HG03378 (cell line): ENCODE measurements around the gene SLCO3A1.

Experiments
- ATAC-seq: cut with Tn5 transposase; IDR thresholded peaks from one replicate; pipeline ENCODE4 v1.9.1; 2021; ENCODE audit warnings: mild to moderate bottlenecking, moderate library complexity; ENCODE audit not compliant: unreplicated experiment

Gene SLCO3A1

GRCh38 chr15:92118936-92119325, 265.4 kb downstream of the SLCO3A1 start:
- ATAC-seq, result no peak

GRCh38 chr15:92120094-92120795, 266.7 kb downstream of the SLCO3A1 start:
- ATAC-seq, result no peak

DNA sequence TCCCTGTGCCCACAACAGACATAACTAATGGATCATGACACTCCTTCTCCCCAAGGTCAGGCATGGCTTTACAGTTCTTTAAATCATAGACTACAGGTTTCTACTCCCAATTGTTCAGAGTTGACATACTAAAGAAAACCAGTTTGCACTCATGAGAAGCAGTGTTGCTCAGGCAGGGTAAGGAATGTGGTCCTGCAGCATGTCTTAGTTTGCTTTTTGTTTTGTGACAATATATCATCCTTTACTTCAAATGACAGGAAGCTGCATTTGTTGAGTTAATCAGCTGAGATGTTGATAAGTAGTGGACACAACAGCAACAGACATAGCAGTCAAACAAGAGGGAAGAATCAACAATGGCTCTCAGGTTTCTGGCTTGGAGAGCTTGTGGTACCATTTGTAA, 267.5 kb downstream of the SLCO3A1 start:
- ATAC-seq, result no peak

DNA sequence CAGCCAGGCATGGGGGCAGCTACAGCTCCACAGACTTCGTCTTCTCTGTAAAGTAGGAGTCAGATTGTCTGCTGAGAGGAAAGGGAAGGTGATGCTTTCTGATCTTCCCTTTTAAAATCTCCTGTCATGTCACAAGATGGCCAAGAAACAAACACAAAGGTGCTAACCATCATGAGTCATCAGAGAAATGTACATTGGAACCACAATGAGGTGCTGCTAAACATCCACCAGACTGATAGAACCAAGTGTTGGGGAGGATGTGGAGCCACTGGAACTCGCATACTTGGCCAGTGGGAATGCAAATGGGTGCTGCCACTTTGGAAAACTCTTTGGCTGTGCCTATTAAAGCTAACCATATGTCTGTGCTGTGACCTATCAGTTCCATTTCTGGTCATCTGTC, 268.8 kb downstream of the SLCO3A1 start:
- ATAC-seq, result no peak

DNA sequence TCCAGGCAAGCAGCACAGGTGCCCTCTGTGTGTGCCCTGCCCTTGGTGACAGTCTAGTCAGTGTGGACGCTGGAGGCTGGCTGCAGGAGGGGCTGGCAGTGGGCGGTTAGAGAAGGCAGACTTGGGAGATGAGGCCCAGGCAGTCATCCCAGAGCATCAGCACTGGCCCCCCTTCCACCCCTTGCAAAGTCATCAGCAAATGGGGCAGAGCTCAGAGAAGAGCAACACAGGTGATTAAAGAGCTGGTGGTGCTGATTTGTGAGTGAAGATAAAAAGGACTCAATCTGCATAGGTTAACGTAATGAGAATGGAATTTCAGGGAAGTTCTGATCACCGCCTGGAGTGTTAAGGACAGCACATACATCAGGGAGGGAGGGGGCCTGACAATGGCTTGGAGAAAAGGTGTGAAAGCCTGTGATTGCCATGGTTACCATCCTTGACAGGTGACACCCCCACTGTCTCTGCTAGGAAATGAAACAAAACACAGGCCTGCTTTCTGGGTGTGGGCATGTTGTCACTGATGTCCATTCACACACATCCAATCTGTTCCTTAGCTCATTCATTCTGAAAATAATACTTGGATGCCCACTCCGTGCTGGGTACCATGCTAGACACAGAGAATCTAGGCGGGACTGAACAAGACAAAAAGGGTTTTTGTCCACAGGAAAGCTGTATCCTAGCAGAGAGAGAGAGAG, 270.6 kb downstream of the SLCO3A1 start:
- no peak for ATAC-seq

GRCh38 chr15:92124657-92125010, 271.1 kb downstream of the SLCO3A1 start:
- ATAC-seq, result no peak

DNA sequence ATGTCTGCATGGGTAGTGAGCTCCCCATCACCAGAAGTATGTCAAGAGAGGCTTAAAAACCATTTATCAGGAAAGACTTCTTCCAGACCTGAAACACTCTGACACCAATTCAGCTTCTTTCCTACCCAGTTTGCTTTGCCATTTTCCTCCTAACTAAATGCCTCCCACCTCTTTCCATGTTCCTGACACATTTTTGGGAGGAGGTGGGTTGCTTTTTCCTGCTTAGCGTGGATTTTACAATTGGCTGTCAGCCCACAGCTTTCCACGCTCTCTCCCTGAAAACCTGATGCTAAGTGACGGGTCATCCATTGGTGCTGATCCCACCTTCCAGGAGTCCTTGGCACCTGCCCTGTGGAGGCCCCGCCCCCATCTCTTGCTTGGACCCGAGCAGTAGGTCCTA, 275.3 kb downstream of the SLCO3A1 start:
- ATAC-seq, result no peak

DNA sequence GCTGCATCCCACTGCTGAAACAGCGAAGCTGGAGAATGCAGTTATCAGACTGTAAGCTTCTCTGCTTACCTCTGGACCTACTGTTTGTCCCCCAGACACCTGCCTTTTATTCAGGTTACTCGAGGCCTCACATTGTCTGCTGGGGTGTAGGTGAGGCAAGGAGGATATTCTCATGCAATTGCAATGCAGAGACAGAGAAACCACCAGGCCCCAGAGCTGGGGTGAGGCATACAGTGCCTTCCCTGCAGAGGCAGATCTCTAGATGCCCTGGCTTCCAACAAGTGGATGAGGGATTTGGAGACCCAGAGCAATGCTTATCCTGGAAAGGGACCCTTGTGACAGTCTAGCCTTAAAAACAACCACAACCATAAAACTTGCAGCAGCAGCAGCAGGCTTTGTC, 276.7 kb downstream of the SLCO3A1 start:
- no peak for ATAC-seq

DNA sequence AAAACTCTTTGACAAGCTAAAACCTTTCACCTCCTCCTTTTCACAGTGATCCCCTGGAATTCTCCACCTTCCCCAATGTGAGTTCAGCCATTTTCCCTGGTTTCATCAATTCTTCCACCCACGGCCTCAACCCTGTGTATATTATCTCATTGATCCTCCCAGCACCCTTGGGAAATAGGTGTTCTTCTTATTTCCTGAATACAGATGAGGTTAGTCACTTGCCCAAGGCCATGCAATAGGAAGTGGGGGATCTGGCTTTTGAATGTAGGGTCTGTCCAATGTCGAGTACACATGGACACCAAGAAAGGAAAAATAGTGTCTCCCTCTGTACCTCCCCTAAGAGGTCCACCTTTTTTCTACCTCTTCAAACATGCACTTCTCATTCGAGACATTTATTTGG, 277.4 kb downstream of the SLCO3A1 start:
- ATAC-seq, result no peak

GRCh38 chr15:92132982-92133755, 279.7 kb downstream of the SLCO3A1 start:
- no peak for ATAC-seq

DNA sequence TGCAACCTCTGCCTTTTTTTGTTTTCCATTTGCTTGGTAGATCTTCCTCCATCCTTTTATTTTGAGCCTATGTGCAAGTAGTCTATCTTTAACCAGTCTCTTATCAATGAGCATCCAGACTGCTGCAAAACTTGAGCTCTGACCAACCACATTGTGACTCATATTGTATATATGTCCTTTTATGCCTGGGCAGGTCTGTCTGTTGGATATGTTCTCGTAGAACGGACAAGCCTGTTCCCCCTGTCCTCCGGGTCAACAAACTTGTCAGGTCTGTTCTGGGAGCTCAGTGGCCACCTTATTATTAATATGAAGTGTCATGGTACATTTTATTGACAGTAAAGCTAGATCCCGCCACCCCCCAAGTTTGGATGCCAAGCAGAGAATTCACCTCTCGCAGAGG, 287.3 kb downstream of the SLCO3A1 start:
- no peak for ATAC-seq

DNA sequence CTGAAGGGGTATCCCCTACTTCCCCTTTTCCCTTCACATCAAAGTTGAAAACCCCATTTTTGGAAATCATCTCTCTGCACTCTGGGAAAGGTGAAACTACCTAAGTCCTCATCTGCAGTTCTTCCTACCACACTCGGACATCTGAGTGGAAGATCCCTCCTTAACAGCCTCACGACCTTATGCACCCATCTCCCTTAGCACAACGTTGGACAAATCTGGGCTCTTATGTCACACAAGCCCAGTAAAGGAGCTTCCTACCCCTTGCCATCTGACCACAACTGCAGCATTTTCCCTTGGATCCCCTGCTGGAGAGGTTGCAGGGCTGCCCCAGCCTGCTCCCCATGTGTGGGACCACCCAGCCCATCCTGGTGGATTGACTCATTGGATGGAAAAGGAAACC, 288.1 kb downstream of the SLCO3A1 start:
- ATAC-seq, result no peak

DNA sequence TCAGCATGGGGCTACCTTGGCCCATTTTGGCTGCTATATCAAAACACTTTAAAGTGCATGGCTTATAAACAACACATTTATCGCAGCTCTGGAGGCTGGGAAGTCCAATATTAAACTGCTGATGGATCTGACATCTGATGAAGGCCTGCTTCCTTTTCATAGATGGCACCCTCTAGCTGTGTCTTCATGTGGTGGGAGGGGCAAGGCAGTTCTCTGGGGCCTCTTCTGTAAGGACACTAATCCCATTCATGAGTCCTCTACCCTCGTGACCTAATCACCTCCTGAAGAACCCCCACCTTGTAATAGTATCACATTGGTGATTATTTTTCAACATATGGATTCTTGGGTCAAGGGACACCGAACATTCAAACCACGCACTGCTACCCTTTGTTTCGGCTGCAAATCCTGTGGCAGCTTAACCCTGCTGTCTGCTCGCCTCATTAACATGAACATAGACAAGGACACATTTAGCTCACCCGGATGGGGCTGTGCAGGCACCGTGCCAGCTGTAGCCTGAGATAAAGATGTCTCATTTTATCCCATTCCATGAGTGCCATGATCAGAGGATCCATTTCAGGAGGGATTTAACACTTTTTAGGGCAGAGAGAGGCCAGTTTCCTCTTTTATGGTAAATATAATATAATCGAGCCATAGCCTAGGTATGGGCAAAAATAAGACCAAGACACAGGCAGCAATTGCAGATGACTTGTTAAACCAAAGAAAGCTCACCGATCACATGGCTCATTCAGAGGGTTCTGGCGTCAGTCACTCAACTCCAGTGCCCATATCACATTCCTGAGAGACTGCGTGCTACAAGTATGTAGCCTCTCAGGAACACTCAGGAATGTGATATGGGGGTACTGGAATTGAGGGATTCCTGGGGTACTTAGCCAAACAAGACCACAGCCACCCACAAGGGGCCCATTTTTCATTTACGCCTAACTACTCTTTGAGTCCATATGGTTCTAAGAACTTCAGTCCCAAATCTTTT, 289.0 kb downstream of the SLCO3A1 start:
- ATAC-seq, result no peak

DNA sequence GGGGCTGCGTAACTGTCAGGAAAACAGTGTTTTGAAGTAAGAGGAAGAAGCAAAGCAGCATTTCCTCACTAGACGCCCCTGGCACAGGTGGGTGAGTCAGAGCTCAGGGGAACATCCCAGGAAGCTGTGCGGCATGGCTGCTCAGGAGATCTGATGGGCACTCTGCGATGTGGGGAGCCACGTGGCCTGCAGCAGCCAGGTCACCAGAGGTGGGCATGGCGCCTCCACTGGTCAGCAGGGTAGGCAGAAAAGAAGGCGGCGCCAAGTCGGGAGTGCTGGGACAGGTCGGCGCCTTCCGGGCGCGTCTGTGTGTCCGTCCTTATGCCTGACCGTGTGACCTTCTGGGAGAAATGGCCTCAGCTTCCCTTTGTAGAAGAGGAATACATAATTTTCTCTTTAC, 290.3 kb downstream of the SLCO3A1 start:
- ATAC-seq, result no peak

- no peak for ATAC-seq
These were observed 293.1 kb downstream of the SLCO3A1 start for GRCh38 chr15:92146511-92147150.

- no peak for ATAC-seq
These were observed 295.5 kb downstream of the SLCO3A1 start for GRCh38 chr15:92149029-92149428.

- no peak for ATAC-seq
These were observed 296.0 kb downstream of the SLCO3A1 start for GRCh38 chr15:92149465-92149864.

DNA sequence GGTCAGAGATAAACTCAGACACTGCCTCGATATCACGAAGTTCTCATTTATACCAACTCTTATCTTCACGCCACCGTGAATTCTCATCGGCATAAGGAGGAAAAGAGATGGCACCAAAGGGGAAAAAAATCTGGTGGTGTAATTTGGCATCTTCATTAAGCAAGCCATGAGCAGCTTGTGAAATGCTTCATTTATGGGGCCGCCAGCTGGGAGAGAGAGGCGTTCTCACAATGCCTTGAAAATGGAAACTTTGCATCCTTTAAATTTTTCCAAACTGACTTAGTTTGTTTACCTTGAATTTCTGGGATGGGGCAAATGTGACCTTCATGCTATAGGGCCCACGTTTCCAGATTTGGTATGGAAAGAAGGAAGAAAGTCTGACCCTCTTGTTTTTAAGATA, 297.7 kb downstream of the SLCO3A1 start:
- ATAC-seq, result no peak

- no peak for ATAC-seq
These were observed 298.2 kb downstream of the SLCO3A1 start for GRCh38 chr15:92151741-92152140.

- ATAC-seq, result no peak
These were observed 299.5 kb downstream of the SLCO3A1 start for GRCh38 chr15:92152983-92153382.
